ENCODE data around the gene ZNF883. TPM values are rescaled to one million over a fixed set of nuclear protein-coding genes. Genes with fewer than 3 reads are reported as not detected.

ZNF883 gene
- polyA plus RNA-seq, 1 of the 3 experiments (the other 2 are of a cell fraction): 2.0 TPM

- Histone ChIP-seq H3F3A (replicated peaks; ENCODE audit: insufficient read depth) (no peaks in the 10 kb centered on the region), H3K27me3 (ENCODE audit: insufficient read depth) (peaks cover 6% of the 10 kb centered on the region; the same call in 1 of the 2 replicates), H3K4me2 (no peak overlapping the region), H3K4me3 (ENCODE audit: low read depth in 2 of 2, low read length in 1 of 2) (no peak overlapping the region), H3K9me2 (no peaks in the 10 kb centered on the region), H4K20me1 (ENCODE audit: insufficient read depth) (no peaks in the 10 kb centered on the region), H3K9ac (no peak overlapping the region), H3K9me3 (no peaks in the 10 kb centered on the region), H3K4me1 (ENCODE audit: control insufficient read depth in 1 of 2, insufficient read depth in 2 of 2, low read depth in 1 of 2, low read length in 1 of 2) (no peaks in the 10 kb centered on the region; a peak in 1 of 4 replicates), H3K79me2 (ENCODE audit: insufficient read depth) (no peaks in the 10 kb centered on the region), H3K36me3 (replicated peaks in 1 of 2; ENCODE audit: control insufficient read depth in 1 of 2, insufficient read depth in 2 of 2, low read length in 1 of 2) (no peaks in the 10 kb centered on the region), H3K27ac (ENCODE audit: low read depth in 2 of 2, low read length in 1 of 2) (no peak overlapping the region), H2AFZ (ENCODE audit: low read depth) (no peak overlapping the region)
- WGBS (ENCODE audit: low lambda C conversion rate): 50% methylated on average over 2 of the region's 2 CpGs
- TF ChIP-seq USF1 (IDR thresholded peaks at IDR 0.05; ENCODE audit: borderline replicate concordance, low read depth): no peak
- no peak for TF ChIP-seq ZBTB33 (IDR thresholded peaks at IDR 0.05; ENCODE audit: borderline replicate concordance, low read depth)
- TF ChIP-seq TCF12 (IDR thresholded peaks at IDR 0.05): no peak
- no peak for TF ChIP-seq CTCF (IDR thresholded peaks at IDR 0.05)
- TF ChIP-seq FOSL2 (IDR thresholded peaks at IDR 0.05; ENCODE audit: borderline replicate concordance, low read depth): no peak
- no peak for TF ChIP-seq PBX3 (IDR thresholded peaks at IDR 0.05)
- CTCF ChIA-PET: interaction anchor here (0.9 to 1.8 kb wide), 5 partner anchors 9 to 179 kb away, joined by 3 to 13 read pairs (median 3); no protein-coding TSS in a partner anchor
- POLR2A ChIA-PET: no interaction called here
- DNase-seq: no peak
Observed at GRCh38 chr9:112933696-112934095, 78.3 kb downstream of the ZNF883 start.

- CTCF ChIA-PET: interaction anchor here (0.6 to 6.3 kb wide), 14 partner anchors 9 to 664 kb away, joined by 3 to 78 read pairs (median 4); no protein-coding TSS in a partner anchor
Observed at GRCh38 chr9:112925058-112925641, 86.8 kb downstream of the ZNF883 start.

More at GRCh38 chr9:112925058-112925641, 86.8 kb downstream of the ZNF883 start:
- TF ChIP-seq RXRA (IDR thresholded peaks at IDR 0.05; ENCODE audit: borderline replicate concordance, low read depth): no peak
- TF ChIP-seq USF2 (IDR thresholded peaks at IDR 0.05; ENCODE audit: borderline replicate concordance, low read depth, low read length): no peak
- TF ChIP-seq GATA2 (CRISPR knock-in tag; IDR thresholded peaks at IDR 0.05): no peak
- peak; percentile 83 for TF ChIP-seq RAD21 (IDR thresholded peaks at IDR 0.05; ENCODE audit: low read length)
- no peak for TF ChIP-seq YY1 (IDR thresholded peaks at IDR 0.05; ENCODE audit: low read depth)
- peak; percentile 72 for TF ChIP-seq SMC3 (IDR thresholded peaks at IDR 0.05; ENCODE audit: low read depth, low read length)
- no peak for TF ChIP-seq ELF1 (IDR thresholded peaks at IDR 0.05)
- peak; percentile 57 for TF ChIP-seq CTCF (IDR thresholded peaks at IDR 0.05)
- no peak for TF ChIP-seq RCOR1 (IDR thresholded peaks at IDR 0.05; ENCODE audit: low read length)
- no peak for TF ChIP-seq JUND (IDR thresholded peaks at IDR 0.05)
- 5% methylated on average over 8 of the region's 8 CpGs for WGBS (ENCODE audit: low lambda C conversion rate)
- POLR2A ChIA-PET: no interaction called here
- Histone ChIP-seq H3K4me1 (ENCODE audit: control insufficient read depth in 1 of 2, insufficient read depth in 2 of 2, low read depth in 1 of 2, low read length in 1 of 2) (no peaks in the 10 kb centered on the region; a peak in 1 of 4 replicates), H2AFZ (ENCODE audit: low read depth) (0 out of 2 replicates have a peak overlapping the region, but pooled peaks have one; percentile 13), H3K4me3 (ENCODE audit: low read depth in 2 of 2, low read length in 1 of 2) (no peak overlapping the region), H3K9ac (no peak overlapping the region), H3K36me3 (replicated peaks in 1 of 2; ENCODE audit: control insufficient read depth in 1 of 2, insufficient read depth in 2 of 2, low read length in 1 of 2) (no peaks in the 10 kb centered on the region), H3F3A (replicated peaks; ENCODE audit: insufficient read depth) (no peaks in the 10 kb centered on the region), H3K27me3 (ENCODE audit: insufficient read depth) (peaks cover 3% of the 10 kb centered on the region; the same call in 1 of the 2 replicates), H3K4me2 (no peak overlapping the region), H3K9me3 (no peaks in the 10 kb centered on the region), H3K79me2 (ENCODE audit: insufficient read depth) (no peaks in the 10 kb centered on the region), H3K27ac (ENCODE audit: low read depth in 2 of 2, low read length in 1 of 2) (no peak overlapping the region), H4K20me1 (ENCODE audit: insufficient read depth) (no peaks in the 10 kb centered on the region), H3K9me2 (no peaks in the 10 kb centered on the region)
- peak; percentile 51 for DNase-seq

Measured in SK-N-SH (cell line).